ENCODE results near the gene COBLL1. TPM values are rescaled to one million over a fixed set of nuclear protein-coding genes. Genes with fewer than 3 reads are reported as not detected.

The COBLL1 gene
- total and polyA plus RNA-seq, 11 donors = 4.0 to 36.9 (median 16.2) TPM

DNA sequence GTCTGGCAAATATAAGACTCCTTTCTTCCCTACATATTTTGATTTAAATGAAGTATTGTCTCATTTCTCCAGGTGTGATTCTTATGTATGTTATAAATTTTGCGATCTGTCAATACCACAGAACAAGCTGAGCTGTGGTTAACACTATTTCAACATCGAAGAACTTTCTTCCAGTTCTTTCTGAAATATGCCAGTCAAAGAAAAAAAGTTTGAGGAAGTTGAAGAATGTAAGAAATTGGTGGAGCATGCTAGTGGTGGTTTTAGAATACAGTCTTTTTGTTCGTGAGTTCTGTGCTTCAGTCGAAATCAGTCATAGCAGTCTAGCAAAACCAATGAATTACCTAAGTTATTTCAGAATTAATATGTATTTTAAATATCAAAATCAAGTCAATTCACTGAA is 8.6 kb upstream of the COBLL1 start:
- WGBS, 4 donors = 82 to 90% (median 86%) methylated on average over 4 of the region's 4 CpGs
- Histone ChIP-seq H3K36me3 (no peaks in the 10 kb centered on the region), H3K4me1 (no peaks in the 10 kb centered on the region), H3K9me3 (no peaks in the 10 kb centered on the region), H3K27ac (no peak overlapping the region), H3K27me3 (no peaks in the 10 kb centered on the region), H3K4me3 (no peak overlapping the region)
- DNase-seq (no peak), ATAC-seq (no peak)
- TF ChIP-seq, protein P1, sequence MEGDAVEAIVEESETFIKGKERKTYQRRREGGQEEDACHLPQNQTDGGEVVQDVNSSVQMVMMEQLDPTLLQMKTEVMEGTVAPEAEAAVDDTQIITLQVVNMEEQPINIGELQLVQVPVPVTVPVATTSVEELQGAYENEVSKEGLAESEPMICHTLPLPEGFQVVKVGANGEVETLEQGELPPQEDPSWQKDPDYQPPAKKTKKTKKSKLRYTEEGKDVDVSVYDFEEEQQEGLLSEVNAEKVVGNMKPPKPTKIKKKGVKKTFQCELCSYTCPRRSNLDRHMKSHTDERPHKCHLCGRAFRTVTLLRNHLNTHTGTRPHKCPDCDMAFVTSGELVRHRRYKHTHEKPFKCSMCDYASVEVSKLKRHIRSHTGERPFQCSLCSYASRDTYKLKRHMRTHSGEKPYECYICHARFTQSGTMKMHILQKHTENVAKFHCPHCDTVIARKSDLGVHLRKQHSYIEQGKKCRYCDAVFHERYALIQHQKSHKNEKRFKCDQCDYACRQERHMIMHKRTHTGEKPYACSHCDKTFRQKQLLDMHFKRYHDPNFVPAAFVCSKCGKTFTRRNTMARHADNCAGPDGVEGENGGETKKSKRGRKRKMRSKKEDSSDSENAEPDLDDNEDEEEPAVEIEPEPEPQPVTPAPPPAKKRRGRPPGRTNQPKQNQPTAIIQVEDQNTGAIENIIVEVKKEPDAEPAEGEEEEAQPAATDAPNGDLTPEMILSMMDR (IDR thresholded peaks at IDR 0.05) = no peak
- no peak for TF ChIP-seq POLR2A (IDR thresholded peaks at IDR 0.05)
- intact Hi-C loops (cut with DNase I) = no loop called here

DNA sequence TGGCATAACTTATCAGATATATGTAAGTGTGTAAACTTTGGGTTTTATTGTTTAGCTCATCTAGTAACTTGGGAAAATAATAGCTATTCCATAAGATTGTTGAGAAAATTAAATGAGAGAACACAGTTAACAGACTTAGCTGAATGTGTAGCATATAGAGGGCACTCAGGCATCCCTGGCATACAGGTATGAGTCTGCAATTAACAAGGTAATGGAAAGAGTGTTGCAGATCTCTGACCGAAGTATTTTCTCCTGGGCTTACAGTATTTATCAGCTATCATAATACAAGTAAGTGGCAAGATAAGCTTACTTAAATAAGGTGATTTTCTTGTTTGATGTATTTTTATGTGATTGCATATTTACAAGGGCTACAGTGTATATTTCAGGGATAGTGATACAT is 7.9 kb upstream of the COBLL1 start:
- H3K4me1 ChIP-seq = no peaks in the 10 kb centered on the region
- intact Hi-C loops (cut with DNase I) = loop anchor here in 3 of 10 donors (5.0 to 10.0 kb wide), 3 partner anchors 53 to 275 kb away; no protein-coding TSS in a partner anchor
- no peak overlapping the region for H3K4me3 ChIP-seq
- no peaks in the 10 kb centered on the region for H3K36me3 ChIP-seq
- H3K9me3 ChIP-seq = no peaks in the 10 kb centered on the region
- TF ChIP-seq, protein P1 (IDR thresholded peaks at IDR 0.05) = no peak
- no peak for TF ChIP-seq POLR2A (IDR thresholded peaks at IDR 0.05)
- WGBS, 4 donors = 39 to 89% (median 88%) methylated on average over 1 of the region's 1 CpG
- H3K27me3 ChIP-seq = no peaks in the 10 kb centered on the region
- DNase-seq (no peak), ATAC-seq (no peak)
- no peak overlapping the region for H3K27ac ChIP-seq

GRCh38 chr2:164847981-164848741 is 6.5 kb upstream of the COBLL1 start:
- no peaks in the 10 kb centered on the region for H3K27me3 ChIP-seq
- H3K9me3 ChIP-seq = no peaks in the 10 kb centered on the region
- TF ChIP-seq, protein P1 (IDR thresholded peaks at IDR 0.05) = no peak
- no peak for TF ChIP-seq POLR2A (IDR thresholded peaks at IDR 0.05)
- ATAC-seq (no peak), DNase-seq (no peak)
- intact Hi-C loops (cut with DNase I) = loop anchor here in 3 of 10 donors (5.0 to 10.0 kb wide), 3 partner anchors 54 to 273 kb away; no protein-coding TSS in a partner anchor
- no peaks in the 10 kb centered on the region for H3K4me1 ChIP-seq
- no peaks in the 10 kb centered on the region for H3K36me3 ChIP-seq
- no peak overlapping the region for H3K4me3 ChIP-seq
- no peak overlapping the region for H3K27ac ChIP-seq
- 80 to 89% (median 85%) methylated on average over 2 of the region's 2 CpGs for WGBS, 4 donors

- ATAC-seq = no peak
- 91 to 94% (median 93%) methylated on average over 4 of the region's 4 CpGs for WGBS, 4 donors
These were observed 5.7 kb upstream of the COBLL1 start for GRCh38 chr2:164847291-164847690.

More at GRCh38 chr2:164847291-164847690, 5.7 kb upstream of the COBLL1 start:
- no peaks in the 10 kb centered on the region for H3K27me3 ChIP-seq
- TF ChIP-seq, protein P1 (IDR thresholded peaks at IDR 0.05) = no peak
- TF ChIP-seq POLR2A (IDR thresholded peaks at IDR 0.05) = no peak
- peaks cover 0 to 4% (median 1%) of the 10 kb centered on the region in 12 donors for H3K4me1 ChIP-seq
- no peaks in the 10 kb centered on the region for H3K36me3 ChIP-seq
- DNase-seq = no peak
- no peaks in the 10 kb centered on the region for H3K9me3 ChIP-seq
- H3K4me3 ChIP-seq = no peak overlapping the region
- H3K27ac ChIP-seq = no peak overlapping the region
- intact Hi-C loops (cut with DNase I) = loop anchor here in 3 of 10 donors (5.0 to 10.0 kb wide), 3 partner anchors 55 to 272 kb away; no protein-coding TSS in a partner anchor

Data from heart left ventricle (tissue), 16 donors.